ENCODE data around the gene CRYL1. TPM values are rescaled to one million over a fixed set of nuclear protein-coding genes. Genes with fewer than 3 reads are reported as not detected.

CRYL1 gene
- total RNA-seq, 1 donor from 2014 or later, result 3.6 TPM

GRCh38 chr13:20431687-20432384 lies 93.8 kb downstream of the CRYL1 start:
- Histone ChIP-seq H3K79me2 (ENCODE audit: low read depth) (no peaks in the 10 kb centered on the region), H3K4me1 (no peaks in the 10 kb centered on the region), H3K27me3 (no peaks in the 10 kb centered on the region), H3K9ac (no peak overlapping the region), H3K27ac (no peak overlapping the region), H3K4me2 (no peak overlapping the region), H2AFZ (replicated peaks) (no peak overlapping the region), H4K20me1 (ENCODE audit: low read depth) (no peaks in the 10 kb centered on the region), H3K9me3 (ENCODE audit: low read depth) (no peaks in the 10 kb centered on the region), H3K36me3 (no peaks in the 10 kb centered on the region), H3K4me3 (no peak overlapping the region), H3F3A (ENCODE audit: low read depth) (no peaks in the 10 kb centered on the region)
- Mint-ChIP-seq H3K36me3 (no peaks in the 10 kb centered on the region), H3K9me3 (no peaks in the 10 kb centered on the region), H3K4me1 (no peaks in the 10 kb centered on the region), H3K27ac (no peak overlapping the region), H3K4me3 (no peak overlapping the region), H3K27me3 (ENCODE audit: insufficient read depth, low read depth) (peaks cover 9% of the 10 kb centered on the region)
- no peak for TF ChIP-seq EZH2 (IDR thresholded peaks at IDR 0.05)
- no peak for TF ChIP-seq EZH2phosphoT487 (IDR thresholded peaks at IDR 0.05)
- no peak for TF ChIP-seq CTCF (IDR thresholded peaks at IDR 0.05)
- DNase-seq (ENCODE audit: low spot score), result no peak

GRCh38 chr13:20431080-20431479 lies 94.6 kb downstream of the CRYL1 start:
- Histone ChIP-seq H3K9ac (no peak overlapping the region), H3K4me2 (no peak overlapping the region), H3K4me3 (no peak overlapping the region), H3K79me2 (ENCODE audit: low read depth) (no peaks in the 10 kb centered on the region), H3K4me1 (no peaks in the 10 kb centered on the region), H2AFZ (replicated peaks) (no peak overlapping the region), H4K20me1 (ENCODE audit: low read depth) (no peaks in the 10 kb centered on the region), H3F3A (ENCODE audit: low read depth) (no peaks in the 10 kb centered on the region), H3K9me3 (ENCODE audit: low read depth) (no peaks in the 10 kb centered on the region), H3K27me3 (no peaks in the 10 kb centered on the region), H3K36me3 (no peaks in the 10 kb centered on the region), H3K27ac (no peak overlapping the region)
- Mint-ChIP-seq H3K9me3 (no peaks in the 10 kb centered on the region), H3K4me1 (no peaks in the 10 kb centered on the region), H3K27ac (no peak overlapping the region), H3K27me3 (ENCODE audit: insufficient read depth, low read depth) (peaks cover 8% of the 10 kb centered on the region), H3K4me3 (no peak overlapping the region), H3K36me3 (no peaks in the 10 kb centered on the region)
- no peak for TF ChIP-seq EZH2 (IDR thresholded peaks at IDR 0.05)
- no peak for TF ChIP-seq EZH2phosphoT487 (IDR thresholded peaks at IDR 0.05)
- TF ChIP-seq CTCF (IDR thresholded peaks at IDR 0.05), result no peak
- no peak for DNase-seq (ENCODE audit: low spot score)

- TF ChIP-seq CTCF (IDR thresholded peaks at IDR 0.05) (no peak), EZH2 (IDR thresholded peaks at IDR 0.05) (no peak), EZH2phosphoT487 (IDR thresholded peaks at IDR 0.05) (no peak)
- Mint-ChIP-seq H3K4me1 (no peaks in the 10 kb centered on the region), H3K27me3 (ENCODE audit: insufficient read depth, low read depth) (peaks cover 8% of the 10 kb centered on the region), H3K4me3 (no peak overlapping the region), H3K27ac (no peak overlapping the region), H3K9me3 (no peaks in the 10 kb centered on the region), H3K36me3 (no peaks in the 10 kb centered on the region)
- Histone ChIP-seq H3K27me3 (no peaks in the 10 kb centered on the region), H3K27ac (no peak overlapping the region), H2AFZ (replicated peaks) (no peak overlapping the region), H3K9ac (no peak overlapping the region), H4K20me1 (ENCODE audit: low read depth) (no peaks in the 10 kb centered on the region), H3K9me3 (ENCODE audit: low read depth) (no peaks in the 10 kb centered on the region), H3K4me3 (no peak overlapping the region), H3K79me2 (ENCODE audit: low read depth) (no peaks in the 10 kb centered on the region), H3K36me3 (no peaks in the 10 kb centered on the region), H3K4me1 (no peaks in the 10 kb centered on the region), H3F3A (ENCODE audit: low read depth) (no peaks in the 10 kb centered on the region), H3K4me2 (no peak overlapping the region)
- no peak for DNase-seq (ENCODE audit: low spot score)
These were observed 95.4 kb downstream of the CRYL1 start for GRCh38 chr13:20430296-20430695.

All from neural progenitor cell (in vitro differentiated cells).